HG02938 (cell line): Measurements from ENCODE around the gene OSBP2.

Experiments
- ATAC-seq: cut with Tn5 transposase; IDR thresholded peaks from one replicate; pipeline ENCODE4 v1.9.1; 2021; ENCODE audit warnings: mild to moderate bottlenecking, moderate library complexity; ENCODE audit not compliant: unreplicated experiment

OSBP2 gene

DNA sequence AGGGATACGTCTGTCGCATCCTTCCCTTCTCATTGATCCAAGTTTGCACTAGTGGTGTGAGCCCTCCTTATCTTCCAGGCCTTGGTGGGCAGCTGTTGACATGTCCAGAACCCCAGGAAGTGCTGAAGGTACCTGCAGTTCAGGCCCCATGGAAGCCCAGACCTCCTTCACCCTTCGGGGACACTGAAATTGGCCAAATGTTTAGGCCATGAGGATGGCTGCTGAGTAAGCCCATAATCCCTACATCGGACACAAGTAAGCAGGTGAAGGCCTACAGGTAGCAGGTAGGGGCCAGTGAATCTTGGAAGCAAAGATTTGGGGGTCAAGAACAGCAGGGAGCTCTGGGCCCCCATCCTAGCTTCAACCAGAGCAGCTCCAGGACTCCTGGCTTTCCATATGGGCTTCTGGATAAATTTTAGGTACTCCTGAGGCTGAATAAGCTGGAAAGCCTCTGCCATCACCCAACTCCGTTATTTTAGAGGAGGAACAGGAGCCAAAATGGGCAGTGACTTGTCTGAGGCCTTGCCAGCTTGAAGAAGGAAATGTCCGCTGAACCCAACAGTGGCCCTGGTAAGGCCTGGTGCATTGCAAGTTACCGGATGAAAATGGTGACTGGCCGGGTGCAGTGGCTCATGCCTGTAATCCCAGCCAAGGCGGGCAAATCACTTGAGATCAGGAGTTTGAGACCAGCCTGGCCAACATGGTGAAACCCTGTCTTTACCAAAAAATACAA is 228.7 kb downstream of the OSBP2 start:
- ATAC-seq = no peak

DNA sequence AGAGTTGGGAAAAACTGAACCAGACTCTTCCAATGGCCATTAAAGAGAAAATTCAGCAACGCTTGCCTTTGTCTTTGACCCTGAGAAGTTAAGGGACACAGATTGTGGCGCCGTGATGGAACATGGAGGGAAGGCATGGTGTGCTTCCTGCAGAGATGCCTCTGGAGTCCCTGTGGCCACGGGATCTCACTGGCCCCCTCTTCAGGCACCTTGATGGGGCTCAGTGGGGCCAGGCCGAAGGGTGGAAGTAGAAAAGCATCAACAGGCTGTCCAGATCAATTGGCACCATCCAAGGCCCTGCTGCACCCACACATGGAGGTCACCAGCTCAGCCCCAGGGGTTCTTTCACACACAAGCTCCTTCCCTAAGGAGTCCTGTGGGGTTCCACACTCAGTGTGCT is 231.0 kb downstream of the OSBP2 start:
- ATAC-seq = no peak

DNA sequence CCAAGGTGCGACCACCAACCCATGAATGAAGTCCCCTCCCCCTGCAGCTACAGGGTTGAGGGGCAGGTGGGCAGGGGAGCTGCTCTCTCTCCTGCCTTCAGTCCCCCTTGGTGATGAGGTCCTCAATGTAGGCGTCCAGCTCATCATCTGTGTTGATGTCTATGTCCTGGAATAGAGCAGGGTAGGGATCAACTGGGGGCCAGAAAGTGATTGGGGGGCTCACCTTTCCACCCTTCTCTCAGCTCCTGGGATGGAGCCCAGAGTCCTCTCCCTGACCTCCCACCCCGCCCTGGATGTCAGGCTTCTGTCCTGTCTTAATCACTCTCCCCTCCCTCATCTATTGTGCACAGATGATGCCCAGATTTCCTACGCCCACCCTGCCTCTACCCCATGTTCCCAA is 232.0 kb downstream of the OSBP2 start:
- no peak for ATAC-seq

DNA sequence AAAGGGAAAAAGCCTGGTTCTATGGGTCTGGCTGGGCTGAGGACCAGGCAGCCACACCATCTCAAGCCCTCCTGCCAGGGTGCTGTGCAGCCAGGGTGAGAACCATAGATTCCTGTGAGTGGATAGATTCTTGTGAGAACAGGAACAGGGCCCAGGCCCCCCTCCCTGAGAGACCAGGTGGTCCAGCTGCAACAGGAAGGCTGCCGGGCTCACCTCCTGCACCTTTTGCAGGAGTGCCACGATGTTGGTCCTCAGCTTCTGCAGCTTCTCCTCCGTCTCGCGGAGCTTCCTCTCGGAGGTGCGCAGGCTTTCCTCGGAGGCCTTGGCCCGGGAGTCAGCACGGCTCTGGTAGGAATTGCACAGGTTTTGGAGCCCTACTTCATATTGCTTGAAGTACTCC is 233.1 kb downstream of the OSBP2 start:
- no peak for ATAC-seq

DNA sequence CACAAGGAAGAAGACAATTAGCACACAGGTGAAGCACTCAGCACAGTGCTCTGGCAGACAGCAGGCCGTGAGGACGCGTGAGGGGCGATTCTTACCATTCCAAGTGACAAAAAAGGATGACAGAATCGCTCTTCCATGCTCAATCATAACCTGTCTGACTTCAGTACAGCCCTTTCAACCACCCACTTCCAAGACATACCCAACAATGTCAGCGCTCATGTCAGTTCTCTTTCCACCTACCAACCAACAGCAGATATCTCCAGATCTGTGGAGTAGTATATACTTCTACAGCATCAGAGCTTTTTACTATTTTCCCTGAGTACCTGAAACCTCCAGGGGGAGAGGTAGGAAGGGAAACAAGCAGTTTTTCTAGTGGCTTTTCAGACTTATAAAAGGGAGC is 233.7 kb downstream of the OSBP2 start:
- no peak for ATAC-seq

DNA sequence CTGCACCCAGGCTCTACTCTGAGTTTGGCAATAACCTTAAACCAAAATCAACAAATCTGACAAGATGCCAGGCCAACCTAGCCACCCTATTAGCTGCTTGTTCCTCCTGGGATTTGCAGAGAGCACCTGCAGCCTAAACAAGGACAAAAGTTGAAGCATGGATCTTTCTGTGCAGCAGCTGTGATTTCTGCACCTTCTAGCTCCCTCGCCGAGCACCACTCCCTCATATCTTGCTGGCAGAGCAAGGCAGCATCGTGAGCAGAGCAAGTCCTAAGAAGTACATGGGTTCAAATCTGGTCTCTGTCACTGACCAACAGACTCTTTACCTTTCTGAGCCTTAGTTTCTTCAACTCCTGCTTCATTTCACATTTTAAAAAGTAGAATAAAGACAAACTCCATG is 235.6 kb downstream of the OSBP2 start:
- ATAC-seq = no peak

DNA sequence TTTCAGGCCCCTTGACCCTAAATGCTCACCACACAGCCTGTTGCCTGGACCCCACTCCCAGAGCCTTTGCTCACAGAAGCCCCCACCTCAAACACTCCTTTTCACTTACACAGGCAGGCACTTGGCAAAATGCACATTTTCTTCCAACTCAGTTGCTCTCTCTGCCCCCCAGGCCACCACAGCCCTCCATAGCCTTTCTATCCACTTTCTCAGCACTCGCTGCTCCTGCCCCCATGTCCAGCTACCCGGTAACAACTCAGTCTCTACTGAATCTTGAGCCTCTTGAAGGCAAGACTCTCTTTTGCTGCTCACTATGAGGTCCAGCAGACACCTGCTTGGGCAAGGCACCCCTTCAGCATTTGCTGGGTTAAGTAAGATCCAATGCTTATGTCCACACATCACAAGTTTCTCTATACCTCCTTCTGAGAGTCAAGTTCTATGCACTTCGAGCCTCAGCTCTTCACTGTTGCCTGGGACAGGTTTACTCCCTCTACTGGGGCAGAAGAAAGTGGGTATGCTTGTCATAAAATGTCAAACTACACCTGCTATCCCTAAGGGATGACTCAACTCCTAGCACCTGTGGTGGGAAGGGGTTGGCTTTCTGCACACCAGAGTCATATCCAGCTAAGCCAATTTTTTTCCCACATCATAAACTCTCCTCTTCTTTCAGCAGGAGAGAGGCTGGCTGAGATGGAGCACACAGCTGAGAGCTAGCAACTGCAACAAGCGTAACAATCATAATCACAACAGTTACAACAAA is 237.0 kb downstream of the OSBP2 start:
- no peak for ATAC-seq

DNA sequence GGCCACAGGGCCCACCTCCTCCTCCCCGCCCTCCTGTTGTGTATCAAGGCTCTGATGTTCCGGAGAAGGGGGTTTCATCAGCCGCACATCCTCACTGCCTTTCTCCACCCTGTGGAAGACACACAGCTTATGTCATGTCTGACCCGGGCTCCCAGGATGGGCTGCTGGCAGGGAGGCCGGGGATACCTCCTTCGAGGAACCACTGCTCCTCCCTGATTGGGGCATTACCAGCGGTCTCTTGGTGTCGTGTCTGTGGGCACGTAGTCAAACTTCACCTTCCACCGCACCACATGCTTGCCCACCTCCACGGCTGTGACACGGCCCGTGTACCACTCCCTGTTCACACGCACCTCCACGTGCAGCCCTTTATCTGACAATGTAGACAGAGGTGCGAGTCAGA is 238.0 kb downstream of the OSBP2 start:
- ATAC-seq = no peak

DNA sequence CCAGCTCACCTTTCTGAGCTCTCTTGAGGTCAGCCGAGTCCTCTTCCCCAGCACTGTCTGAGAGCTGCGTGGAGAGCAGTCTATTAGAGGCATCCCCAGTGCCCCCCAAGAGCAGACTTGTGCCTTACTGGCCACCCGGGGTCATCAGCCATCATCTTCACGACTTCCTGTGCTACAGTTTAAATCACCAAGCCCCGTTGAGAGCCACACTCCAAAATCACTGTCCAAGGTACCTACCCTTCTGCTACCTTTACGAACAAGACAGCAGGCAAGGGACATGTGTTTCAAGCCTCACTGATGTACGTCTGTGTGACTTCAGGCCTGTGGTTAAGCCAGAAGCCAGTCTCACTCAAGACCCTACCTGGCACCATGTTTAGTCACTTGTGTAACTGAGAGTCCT is 238.8 kb downstream of the OSBP2 start:
- no peak for ATAC-seq

DNA sequence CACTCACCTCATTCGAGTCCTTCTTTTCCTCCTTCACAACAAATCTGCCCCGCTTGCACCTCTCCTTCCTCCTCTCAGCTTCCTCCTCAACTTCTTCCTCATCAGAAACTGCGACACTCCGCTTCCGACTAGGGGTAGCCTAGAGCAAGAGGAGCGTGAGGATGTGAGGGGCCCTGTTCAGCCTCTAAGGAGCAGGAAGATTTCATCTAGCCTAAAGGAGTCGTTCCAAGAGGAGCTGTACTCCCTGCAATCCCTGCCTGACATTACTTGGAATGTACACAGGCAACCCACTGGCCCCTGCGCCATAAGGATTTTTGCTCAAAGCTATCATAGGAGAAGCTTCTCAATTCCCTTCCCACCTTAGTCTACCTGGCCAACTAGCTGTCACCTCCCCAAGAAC is 239.4 kb downstream of the OSBP2 start:
- no peak for ATAC-seq

DNA sequence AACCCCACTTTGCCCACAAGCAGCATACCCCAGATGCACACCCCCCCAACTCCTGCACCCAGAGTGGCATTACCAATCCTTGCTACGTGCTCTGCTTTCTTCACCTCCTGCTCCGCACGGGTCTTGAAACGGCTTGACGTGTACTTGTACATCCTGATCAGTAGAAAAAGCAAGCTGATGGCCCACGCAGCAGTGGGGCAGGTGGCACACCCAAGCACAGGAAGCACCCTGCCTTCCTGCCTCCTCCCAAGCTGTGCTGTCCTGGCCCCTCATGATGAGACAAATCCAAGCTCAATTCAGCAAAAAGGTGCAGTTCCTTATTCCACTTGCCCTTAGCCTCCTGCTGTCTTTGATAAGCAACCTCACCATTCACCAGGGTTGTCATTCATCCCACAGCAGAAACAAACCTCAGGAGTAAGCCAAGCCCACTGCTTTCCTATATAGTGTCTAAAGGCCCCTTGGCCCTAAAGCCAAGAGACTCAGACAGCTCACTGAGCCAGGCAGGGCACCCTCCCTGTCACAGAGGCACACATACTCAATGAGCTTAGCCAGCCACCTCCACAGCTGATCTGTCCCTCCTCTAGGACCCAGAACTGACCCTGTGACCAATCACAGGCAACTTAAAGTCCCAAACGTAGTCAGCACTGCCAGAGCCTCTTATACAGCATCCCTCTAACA is 246.2 kb downstream of the OSBP2 start:
- no peak for ATAC-seq

DNA sequence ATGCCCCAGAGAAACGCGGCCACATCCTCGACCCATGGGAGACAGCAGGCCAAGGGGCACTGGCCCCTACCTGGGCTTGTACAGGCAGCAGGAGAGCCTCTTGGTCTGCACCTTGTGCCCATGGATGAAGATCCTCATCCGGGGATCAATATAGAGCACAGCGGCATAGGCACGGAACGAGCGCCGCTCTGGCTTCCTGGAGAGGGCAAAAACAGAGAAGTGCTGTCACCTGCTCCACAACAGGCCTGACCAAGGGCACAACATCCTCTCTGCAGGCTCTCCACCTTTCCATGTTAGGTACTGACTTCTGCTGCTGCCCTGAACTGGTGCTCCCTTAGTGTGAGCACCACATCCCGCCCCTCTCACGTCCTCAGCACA is 246.7 kb downstream of the OSBP2 start:
- ATAC-seq = no peak

DNA sequence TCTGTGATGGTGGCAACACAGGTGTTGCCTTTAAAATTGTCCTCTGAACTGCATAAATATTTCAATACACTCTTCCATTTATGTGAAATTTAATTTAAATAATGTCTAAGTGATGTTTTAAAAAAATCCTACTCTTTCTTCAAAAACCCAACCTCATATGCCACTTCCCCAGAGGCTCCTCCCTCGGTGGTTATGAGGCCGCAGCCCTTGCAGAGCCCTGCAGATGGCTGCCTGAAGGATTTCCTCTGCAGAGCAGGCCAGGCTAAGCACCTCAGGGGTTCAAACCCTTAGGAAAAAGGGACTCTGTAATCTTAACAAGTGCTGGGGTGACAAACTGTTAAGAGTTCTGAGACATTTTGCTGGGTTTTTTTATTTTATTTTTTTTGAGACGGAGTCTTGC is 248.7 kb downstream of the OSBP2 start:
- ATAC-seq = no peak

DNA sequence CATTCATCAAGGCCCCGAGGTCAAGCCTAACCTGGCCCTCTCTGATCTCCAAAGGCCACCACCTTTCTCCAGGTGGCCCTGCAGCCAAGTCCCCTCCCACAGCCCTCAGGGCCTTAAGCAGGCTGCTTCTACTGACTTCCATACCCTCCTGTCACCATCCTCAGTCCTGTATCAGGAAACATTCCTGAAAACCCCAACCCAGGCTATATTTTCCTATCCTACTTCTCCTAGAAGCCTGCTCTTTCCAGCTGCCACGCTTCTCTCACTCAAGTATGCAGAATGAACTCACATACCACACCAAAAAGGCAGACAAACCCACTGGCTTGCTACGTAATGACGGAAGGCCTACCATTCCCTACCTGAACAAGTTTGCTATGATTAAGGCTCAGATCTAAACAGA is 250.3 kb downstream of the OSBP2 start:
- ATAC-seq = no peak

DNA sequence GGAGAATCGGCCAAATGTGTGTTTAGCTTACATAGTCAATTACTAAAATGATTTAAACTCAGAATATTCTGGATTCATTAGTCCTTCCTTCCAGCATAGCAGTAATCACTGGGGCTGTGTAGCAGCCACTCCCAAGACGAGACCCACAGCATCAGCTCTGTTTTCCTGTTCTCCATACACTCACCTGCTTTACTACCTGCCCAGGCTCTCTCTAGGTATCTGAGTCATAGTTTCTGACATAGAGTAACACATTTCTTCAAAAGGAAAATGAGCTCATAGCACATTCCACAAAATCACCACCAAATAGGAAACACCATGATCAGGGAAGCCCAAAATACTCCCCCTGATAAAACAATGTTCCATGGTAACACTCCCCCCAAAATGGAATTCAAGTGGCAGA is 251.0 kb downstream of the OSBP2 start:
- no peak for ATAC-seq

DNA sequence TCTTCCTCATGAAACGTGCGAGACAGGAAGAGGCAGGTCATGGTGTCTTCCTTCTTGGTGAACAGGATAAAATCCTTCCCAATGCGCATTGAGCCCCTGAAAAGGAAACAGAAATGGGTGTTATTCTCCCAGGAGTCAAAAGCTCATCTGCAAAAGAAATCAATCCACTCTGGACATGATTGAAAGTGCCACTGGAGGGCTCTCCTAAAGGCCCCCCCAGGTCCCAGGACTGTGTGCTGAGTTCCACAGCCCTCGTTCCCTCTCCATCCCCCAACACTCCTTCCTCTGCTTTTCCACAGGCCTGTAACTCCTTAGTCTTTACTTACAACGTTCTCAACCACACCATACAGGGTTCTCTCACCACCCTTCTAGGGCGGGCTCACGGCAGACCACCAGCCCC is 251.7 kb downstream of the OSBP2 start:
- no peak for ATAC-seq

DNA sequence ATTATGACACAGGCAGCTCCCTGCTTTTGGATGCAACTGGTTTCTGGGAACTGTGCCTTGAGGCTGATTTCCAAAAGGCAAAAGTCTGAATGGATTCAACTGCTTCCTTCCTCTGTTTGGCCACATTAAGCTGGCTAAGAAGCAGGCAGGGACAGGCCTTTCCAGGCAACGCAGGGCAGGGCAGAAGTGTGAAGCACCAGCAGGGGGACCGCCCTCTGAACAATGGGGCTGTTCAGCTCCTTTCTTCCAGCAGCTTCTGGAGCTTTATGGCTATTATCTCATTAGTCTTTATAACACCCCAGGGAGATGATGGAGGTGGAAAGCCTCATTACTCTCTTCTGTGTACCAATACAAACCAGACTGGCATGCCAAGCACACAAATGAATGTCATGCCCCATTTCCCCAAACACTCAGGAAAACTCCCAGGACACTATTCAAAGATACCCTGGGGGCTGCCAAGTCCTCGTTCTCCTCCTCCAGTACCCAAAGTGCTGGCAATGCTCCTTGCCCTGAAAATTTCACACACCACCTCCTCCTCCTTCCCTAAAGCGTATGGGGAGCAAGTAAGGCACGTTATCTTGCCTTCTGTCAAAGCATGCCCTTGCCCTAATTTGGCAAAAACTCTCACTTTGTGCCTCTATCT is 252.6 kb downstream of the OSBP2 start:
- no peak for ATAC-seq

DNA sequence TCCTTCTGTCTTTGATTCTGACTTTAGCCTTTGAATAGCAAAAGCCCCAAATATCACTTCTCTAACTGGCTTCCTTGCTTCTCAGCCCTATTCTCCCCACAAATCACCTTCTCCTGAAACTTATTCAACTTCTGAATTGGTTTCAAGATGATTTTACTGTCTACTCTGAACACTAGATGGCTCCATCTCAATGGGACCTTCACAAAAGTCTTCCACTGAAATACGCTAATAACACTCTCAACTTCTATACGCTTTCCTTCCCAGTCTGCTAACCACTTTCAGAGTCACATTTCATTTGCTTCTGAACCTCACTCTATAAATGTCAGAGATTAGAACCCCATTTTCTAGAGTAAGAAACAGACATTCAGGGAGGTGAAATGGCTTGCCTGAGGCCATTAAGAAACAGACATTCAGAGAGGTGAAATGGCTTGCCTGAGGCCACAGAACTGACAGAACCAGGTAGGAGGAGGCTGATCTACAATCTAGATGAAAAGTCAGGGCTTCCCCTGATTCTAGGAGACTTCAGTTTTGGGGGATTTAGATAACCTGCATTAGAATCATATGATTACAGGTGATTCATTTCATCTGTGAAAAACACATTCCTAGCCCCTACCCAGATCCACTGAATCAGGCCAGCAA is 253.3 kb downstream of the OSBP2 start:
- no peak for ATAC-seq

DNA sequence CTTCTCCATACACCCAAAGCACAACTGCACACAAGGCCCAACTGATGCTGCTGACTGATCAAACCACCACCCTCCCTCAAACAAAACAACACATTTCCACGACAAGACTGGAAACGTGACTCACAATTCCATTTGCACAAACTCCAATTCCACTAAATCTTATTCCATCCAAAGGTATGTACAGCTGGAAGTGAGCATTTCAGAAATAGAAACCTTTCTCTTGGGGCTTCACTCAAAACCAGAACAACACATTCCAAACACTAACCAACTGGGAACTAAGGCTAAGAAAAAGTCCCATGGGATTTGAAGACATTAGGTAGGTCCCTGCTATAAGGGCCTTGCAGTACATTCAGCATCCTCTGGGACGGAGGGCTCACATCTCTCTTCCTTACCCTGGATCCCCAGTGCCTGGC is 254.3 kb downstream of the OSBP2 start:
- ATAC-seq = no peak

DNA sequence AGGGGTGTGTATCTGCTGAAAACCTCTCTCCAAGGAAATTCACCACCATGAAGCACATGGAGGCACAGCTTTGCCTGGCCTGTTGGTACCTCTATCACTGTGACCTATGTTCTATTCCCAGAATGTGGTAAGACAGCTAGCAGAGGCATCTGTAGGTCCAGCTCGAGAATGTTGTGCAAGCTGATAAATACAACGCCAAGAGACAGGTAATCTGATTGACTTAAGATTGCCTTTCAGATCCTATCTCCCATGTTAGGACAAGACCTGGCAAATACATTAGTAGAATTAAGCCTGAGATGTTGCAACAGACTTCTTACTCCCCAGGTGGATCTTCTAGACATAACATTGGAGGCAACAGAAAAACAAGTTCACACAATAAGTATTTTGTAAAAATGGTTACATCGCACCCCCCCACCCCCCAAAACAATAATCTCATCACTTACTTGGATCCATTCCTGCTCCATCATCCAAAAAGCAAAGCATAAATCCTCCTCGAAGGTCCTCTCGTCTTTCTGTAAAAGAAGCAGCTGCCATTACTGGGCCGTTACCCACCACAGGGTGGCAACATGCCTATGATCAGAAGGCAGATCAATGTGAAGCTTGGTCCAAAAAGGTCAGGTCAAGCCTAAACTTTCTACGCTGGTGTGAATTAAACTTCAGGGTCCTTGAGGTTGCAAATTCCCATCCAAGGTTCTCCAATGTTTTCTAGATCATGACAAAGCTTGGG is 255.4 kb downstream of the OSBP2 start:
- ATAC-seq = no peak

DNA sequence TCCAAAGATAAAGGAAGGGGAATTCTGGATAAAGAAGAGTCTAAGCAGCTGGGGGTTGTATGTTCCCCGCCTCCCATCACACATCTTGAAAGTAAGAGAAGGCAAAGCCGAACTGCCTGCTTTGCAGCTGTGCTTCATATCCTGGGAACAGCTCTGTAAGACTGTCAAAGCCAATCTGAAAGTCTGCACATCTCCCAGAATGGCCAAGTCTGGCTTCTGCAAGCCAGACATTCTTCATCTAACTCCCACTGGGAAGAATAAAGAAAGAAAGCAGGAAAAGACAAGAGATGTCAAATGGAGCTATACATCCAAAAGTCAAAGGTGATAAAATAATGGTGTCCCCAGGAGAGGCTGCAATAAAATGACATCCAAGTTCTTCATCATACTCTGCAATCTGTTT is 258.5 kb downstream of the OSBP2 start:
- ATAC-seq = no peak
